GM18951 (cell line): ENCODE results near the gene ELAVL3.
"Not testable (repeated sequence)": the region's sequence is repeated elsewhere in the genome, so short reads cannot be mapped to it uniquely, and the experiment has no call there.

Experiments used
- POLR2A ChIP-seq: IDR thresholded peaks from 4 replicates; pipeline ENCODE4 v1.6.1; 2011; ENCODE audit warnings: mild to moderate bottlenecking; ENCODE audit not compliant: insufficient read length, insufficient read depth; ENCODE audit errors: extremely low read depth
- in situ Hi-C: fragments of 300-500 bp; cut with MboI; formaldehyde crosslinking; loops from one replicate; pipeline ENCODE4 v1.12.0; 2022; ENCODE audit warnings: low sequenced_read_pairs, mixed read lengths, inconsistent platforms; ENCODE audit not compliant: unreplicated experiment

ELAVL3 gene

GRCh38 chr19:11458236-11458900 lies 22.5 kb downstream of the ELAVL3 start:
- in situ Hi-C loops: no loop called here
- no peak for TF ChIP-seq POLR2A

GRCh38 chr19:11457831-11458230 lies 23.0 kb downstream of the ELAVL3 start:
- in situ Hi-C loops: no loop called here
- TF ChIP-seq POLR2A: no peak

- no peak for TF ChIP-seq POLR2A
- in situ Hi-C loops: no loop called here
Observed at GRCh38 chr19:11457115-11457514, 23.7 kb downstream of the ELAVL3 start.

GRCh38 chr19:11456659-11457058 lies 24.2 kb downstream of the ELAVL3 start:
- no peak for TF ChIP-seq POLR2A
- in situ Hi-C loops: no loop called here

GRCh38 chr19:11455233-11455554 lies 25.7 kb downstream of the ELAVL3 start:
- in situ Hi-C loops: not testable (repeated sequence)

- in situ Hi-C loops: no loop called here
- TF ChIP-seq POLR2A: no peak
Observed at GRCh38 chr19:11453468-11454341, 27.1 kb downstream of the ELAVL3 start.

GRCh38 chr19:11452620-11453310 lies 28.1 kb downstream of the ELAVL3 start:
- in situ Hi-C loops: no loop called here
- TF ChIP-seq POLR2A: no peak

GRCh38 chr19:11451871-11452619 lies 28.8 kb downstream of the ELAVL3 start:
- no peak for TF ChIP-seq POLR2A
- in situ Hi-C loops: no loop called here

- no peak for TF ChIP-seq POLR2A
- in situ Hi-C loops: no loop called here
Observed at GRCh38 chr19:11451327-11451870, 29.4 kb downstream of the ELAVL3 start.

GRCh38 chr19:11450570-11451326 lies 30.1 kb downstream of the ELAVL3 start:
- no peak for TF ChIP-seq POLR2A
- in situ Hi-C loops: no loop called here

GRCh38 chr19:11448923-11449554 lies 31.8 kb downstream of the ELAVL3 start:
- no peak for TF ChIP-seq POLR2A
- in situ Hi-C loops: no loop called here

- no peak for TF ChIP-seq POLR2A
- in situ Hi-C loops: no loop called here
Observed at GRCh38 chr19:11448410-11448809, 32.4 kb downstream of the ELAVL3 start.
